Measurements from ENCODE around the gene ATP11A. TPM values are rescaled to one million over a fixed set of nuclear protein-coding genes. Genes with fewer than 3 reads are reported as not detected.

The ATP11A gene
- total RNA-seq, 2 donors from 2014 or later: 122 to 140 TPM

- H3K36me3 ChIP-seq (ENCODE audit: control insufficient read depth, insufficient read depth, low read length): no peaks in the 10 kb centered on the region
- H3K4me1 ChIP-seq (ENCODE audit: control insufficient read depth, insufficient read depth, low read length): no peaks in the 10 kb centered on the region
- Mint-ChIP-seq H3K36me3 (ENCODE audit: low read depth) (no peaks in the 10 kb centered on the region), H3K27me3 (ENCODE audit: insufficient read depth) (no peaks in the 10 kb centered on the region), H3K4me3 (no peak overlapping the region), H3K4me1 (peaks cover 7% of the 10 kb centered on the region), H3K27ac (no peak overlapping the region), H3K9me3 (no peaks in the 10 kb centered on the region)
- TF ChIP-seq CTCF (conservative IDR thresholded peaks at IDR 0.05): no peak
- no peak overlapping the region for H3K9ac ChIP-seq (ENCODE audit: extremely low read depth, low read length, poor library complexity, severe bottlenecking)
- no peaks in the 10 kb centered on the region for H3K9me3 ChIP-seq (ENCODE audit: control insufficient read depth, low read length)
- no peak for DNase-seq
- H3K27me3 ChIP-seq (ENCODE audit: control insufficient read depth, insufficient read depth, low read length, poor library complexity, severe bottlenecking): no peaks in the 10 kb centered on the region
- no peak overlapping the region for H3K27ac ChIP-seq (ENCODE audit: low read depth, low read length)
- no peak overlapping the region for H3K4me3 ChIP-seq (ENCODE audit: low read length)
- WGBS, 2 experiments (ENCODE audit: insufficient coverage in 1 of 2, insufficient read length in 1 of 2): 89 to 94% methylated on average over 5 of the region's 5 CpGs
Observed at GRCh38 chr13:112651311-112651710, 38.5 kb upstream of the ATP11A start.

GRCh38 chr13:112651750-112652511 is 37.9 kb upstream of the ATP11A start:
- DNase-seq: no peak
- Histone ChIP-seq H3K27me3 (ENCODE audit: control insufficient read depth, insufficient read depth, low read length, poor library complexity, severe bottlenecking) (no peaks in the 10 kb centered on the region), H3K4me3 (ENCODE audit: low read length) (no peak overlapping the region), H3K27ac (ENCODE audit: low read depth, low read length) (no peak overlapping the region), H3K36me3 (ENCODE audit: control insufficient read depth, insufficient read depth, low read length) (no peaks in the 10 kb centered on the region), H3K9ac (ENCODE audit: extremely low read depth, low read length, poor library complexity, severe bottlenecking) (no peak overlapping the region), H3K4me1 (ENCODE audit: control insufficient read depth, insufficient read depth, low read length) (no peaks in the 10 kb centered on the region), H3K9me3 (ENCODE audit: control insufficient read depth, low read length) (no peaks in the 10 kb centered on the region)
- no peaks in the 10 kb centered on the region for H3K36me3 Mint-ChIP-seq (ENCODE audit: low read depth)
- no peak for TF ChIP-seq CTCF (conservative IDR thresholded peaks at IDR 0.05)
- H3K27ac Mint-ChIP-seq: no peak overlapping the region
- no peaks in the 10 kb centered on the region for H3K27me3 Mint-ChIP-seq (ENCODE audit: insufficient read depth)
- H3K4me1 Mint-ChIP-seq: peaks cover 7% of the 10 kb centered on the region
- no peaks in the 10 kb centered on the region for H3K9me3 Mint-ChIP-seq
- 91 to 95% methylated on average over 7 of the region's 7 CpGs for WGBS, 2 experiments (ENCODE audit: insufficient coverage in 1 of 2, insufficient read length in 1 of 2)
- H3K4me3 Mint-ChIP-seq: no peak overlapping the region

DNA sequence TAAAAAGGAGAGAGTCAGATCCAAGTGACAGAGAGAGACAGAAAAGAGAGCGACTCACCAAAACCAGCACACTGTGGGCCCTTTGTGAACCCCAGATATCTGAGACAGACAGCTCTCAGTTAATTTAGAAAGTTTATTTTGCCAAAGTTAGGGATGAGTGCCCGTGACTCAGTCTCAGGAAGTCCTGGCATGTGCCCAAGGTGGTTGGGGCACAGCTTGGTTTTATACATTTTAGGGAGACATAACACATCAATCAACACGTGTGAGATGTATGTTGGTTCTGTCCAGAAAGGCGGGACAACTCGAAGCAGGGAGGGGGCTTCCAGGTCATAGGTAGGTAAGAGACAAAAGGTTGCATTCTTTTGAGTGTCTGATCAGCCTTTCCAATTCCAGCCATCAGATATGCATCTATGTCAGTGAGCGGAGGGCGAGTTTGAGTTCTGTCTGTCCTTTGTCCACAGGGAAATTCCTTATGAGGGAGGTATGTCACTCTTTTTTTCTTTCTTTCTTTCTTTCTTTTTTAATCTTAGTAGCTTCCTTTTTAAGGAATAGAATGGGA is 37.2 kb upstream of the ATP11A start:
- H3K9me3 ChIP-seq (ENCODE audit: control insufficient read depth, low read length): no peaks in the 10 kb centered on the region
- TF ChIP-seq CTCF (conservative IDR thresholded peaks at IDR 0.05): no peak
- no peaks in the 10 kb centered on the region for H3K9me3 Mint-ChIP-seq
- H3K27ac Mint-ChIP-seq: no peak overlapping the region
- H3K27me3 Mint-ChIP-seq (ENCODE audit: insufficient read depth): no peaks in the 10 kb centered on the region
- no peaks in the 10 kb centered on the region for H3K36me3 Mint-ChIP-seq (ENCODE audit: low read depth)
- DNase-seq: no peak
- H3K4me1 ChIP-seq (ENCODE audit: control insufficient read depth, insufficient read depth, low read length): no peaks in the 10 kb centered on the region
- WGBS, 2 experiments (ENCODE audit: insufficient coverage in 1 of 2, insufficient read length in 1 of 2): 82 to 85% methylated on average over 4 to 7 of the region's 7 CpGs
- no peaks in the 10 kb centered on the region for H3K36me3 ChIP-seq (ENCODE audit: control insufficient read depth, insufficient read depth, low read length)
- H3K4me3 ChIP-seq (ENCODE audit: low read length): no peak overlapping the region
- no peak overlapping the region for H3K9ac ChIP-seq (ENCODE audit: extremely low read depth, low read length, poor library complexity, severe bottlenecking)
- no peak overlapping the region for H3K4me3 Mint-ChIP-seq
- no peak overlapping the region for H3K27ac ChIP-seq (ENCODE audit: low read depth, low read length)
- no peaks in the 10 kb centered on the region for H3K27me3 ChIP-seq (ENCODE audit: control insufficient read depth, insufficient read depth, low read length, poor library complexity, severe bottlenecking)
- peaks cover 7% of the 10 kb centered on the region for H3K4me1 Mint-ChIP-seq

Data from endodermal cell (in vitro differentiated cells).